ENCODE measurements around the gene MRPS10.
"Not testable (repeated sequence)": the region's sequence is repeated elsewhere in the genome, so short reads cannot be mapped to it uniquely, and the experiment has no call there.

The MRPS10 gene

DNA sequence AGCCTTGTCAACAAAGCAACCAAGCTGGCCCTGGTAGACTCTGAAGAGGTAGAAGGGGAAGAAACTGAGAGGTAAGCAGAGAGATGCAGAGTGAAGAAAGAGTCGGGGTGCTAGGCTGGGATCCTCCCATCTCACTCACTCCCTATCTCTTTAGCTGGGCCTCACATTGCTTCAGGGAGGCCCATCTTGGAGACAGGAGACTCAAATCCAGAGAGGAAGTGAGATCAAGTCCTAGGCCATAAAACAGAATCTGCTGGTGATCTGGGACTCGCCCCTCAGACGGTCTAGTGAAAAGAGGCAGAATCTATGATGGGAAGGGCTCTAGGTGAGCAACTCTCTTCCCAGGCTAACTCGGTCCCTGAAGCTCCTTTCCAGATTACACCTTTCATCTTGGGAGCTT is 22.2 kb downstream of the MRPS10 start:
- H3K36me3 Mint-ChIP-seq (ENCODE audit: low read depth) = peaks cover 17% of the 10 kb centered on the region
- no peak overlapping the region for H3K27ac Mint-ChIP-seq
- peaks cover 8% of the 10 kb centered on the region for H3K27me3 Mint-ChIP-seq (ENCODE audit: low read depth, poor library complexity)
- no peaks in the 10 kb centered on the region for H3K9me3 Mint-ChIP-seq
- no peak overlapping the region for H3K4me3 Mint-ChIP-seq
- H3K4me1 Mint-ChIP-seq = peaks cover 9% of the 10 kb centered on the region
- no peak for DNase-seq
- TF ChIP-seq, protein P1, sequence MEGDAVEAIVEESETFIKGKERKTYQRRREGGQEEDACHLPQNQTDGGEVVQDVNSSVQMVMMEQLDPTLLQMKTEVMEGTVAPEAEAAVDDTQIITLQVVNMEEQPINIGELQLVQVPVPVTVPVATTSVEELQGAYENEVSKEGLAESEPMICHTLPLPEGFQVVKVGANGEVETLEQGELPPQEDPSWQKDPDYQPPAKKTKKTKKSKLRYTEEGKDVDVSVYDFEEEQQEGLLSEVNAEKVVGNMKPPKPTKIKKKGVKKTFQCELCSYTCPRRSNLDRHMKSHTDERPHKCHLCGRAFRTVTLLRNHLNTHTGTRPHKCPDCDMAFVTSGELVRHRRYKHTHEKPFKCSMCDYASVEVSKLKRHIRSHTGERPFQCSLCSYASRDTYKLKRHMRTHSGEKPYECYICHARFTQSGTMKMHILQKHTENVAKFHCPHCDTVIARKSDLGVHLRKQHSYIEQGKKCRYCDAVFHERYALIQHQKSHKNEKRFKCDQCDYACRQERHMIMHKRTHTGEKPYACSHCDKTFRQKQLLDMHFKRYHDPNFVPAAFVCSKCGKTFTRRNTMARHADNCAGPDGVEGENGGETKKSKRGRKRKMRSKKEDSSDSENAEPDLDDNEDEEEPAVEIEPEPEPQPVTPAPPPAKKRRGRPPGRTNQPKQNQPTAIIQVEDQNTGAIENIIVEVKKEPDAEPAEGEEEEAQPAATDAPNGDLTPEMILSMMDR (IDR thresholded peaks at IDR 0.05) = no peak

DNA sequence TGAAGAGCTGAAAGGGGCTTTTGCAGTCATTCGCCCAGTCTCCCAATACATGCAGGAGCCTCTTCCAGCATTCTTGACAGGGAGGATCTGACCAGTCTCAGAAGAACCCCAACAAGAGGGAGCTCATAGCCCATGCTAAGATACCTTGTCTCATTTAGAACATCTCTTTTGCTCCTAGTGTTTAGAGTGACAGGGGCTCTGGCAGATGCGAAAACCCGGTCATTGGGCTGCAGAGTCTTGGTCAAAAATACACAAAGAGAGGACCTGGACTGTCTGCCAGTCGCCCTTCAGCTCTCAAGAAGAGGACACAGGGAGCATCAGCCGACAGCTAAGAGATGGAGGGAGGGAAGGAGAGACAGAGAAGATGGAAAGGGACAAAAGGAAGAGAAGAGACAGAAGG is 23.6 kb downstream of the MRPS10 start:
- TF ChIP-seq, protein P1 (IDR thresholded peaks at IDR 0.05) = no peak
- Mint-ChIP-seq H3K36me3 (ENCODE audit: low read depth) (peaks cover 5% of the 10 kb centered on the region), H3K9me3 (no peaks in the 10 kb centered on the region), H3K4me3 (no peak overlapping the region), H3K27me3 (ENCODE audit: low read depth, poor library complexity) (peaks cover 6% of the 10 kb centered on the region), H3K27ac (no peak overlapping the region), H3K4me1 (peaks cover 10% of the 10 kb centered on the region)
- DNase-seq = no peak

DNA sequence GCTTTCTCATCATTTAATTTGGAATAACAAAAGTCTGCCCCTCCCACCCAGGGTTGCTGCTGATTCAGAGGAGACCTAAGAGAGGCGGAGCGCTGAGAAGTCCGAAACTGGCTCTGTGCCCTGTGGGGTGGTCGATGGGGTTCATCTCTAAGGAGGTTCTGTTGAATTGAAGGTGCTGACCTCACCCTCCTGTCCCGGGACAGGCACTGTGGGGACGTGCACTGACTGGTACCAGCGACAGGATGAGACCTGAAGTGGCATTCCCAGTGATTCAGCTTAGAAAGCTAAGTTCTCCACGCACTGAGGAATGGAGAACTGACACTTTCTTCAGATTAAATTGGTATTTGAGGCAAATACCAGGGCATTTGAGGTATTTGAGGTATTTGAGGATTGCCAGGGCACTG is 24.2 kb downstream of the MRPS10 start:
- no peak for DNase-seq
- H3K4me1 Mint-ChIP-seq = peaks cover 10% of the 10 kb centered on the region
- peaks cover 6% of the 10 kb centered on the region for H3K27me3 Mint-ChIP-seq (ENCODE audit: low read depth, poor library complexity)
- no peak overlapping the region for H3K4me3 Mint-ChIP-seq
- peaks cover 5% of the 10 kb centered on the region for H3K36me3 Mint-ChIP-seq (ENCODE audit: low read depth)
- H3K9me3 Mint-ChIP-seq = no peaks in the 10 kb centered on the region
- no peak overlapping the region for H3K27ac Mint-ChIP-seq
- TF ChIP-seq, protein P1 (IDR thresholded peaks at IDR 0.05) = no peak

DNA sequence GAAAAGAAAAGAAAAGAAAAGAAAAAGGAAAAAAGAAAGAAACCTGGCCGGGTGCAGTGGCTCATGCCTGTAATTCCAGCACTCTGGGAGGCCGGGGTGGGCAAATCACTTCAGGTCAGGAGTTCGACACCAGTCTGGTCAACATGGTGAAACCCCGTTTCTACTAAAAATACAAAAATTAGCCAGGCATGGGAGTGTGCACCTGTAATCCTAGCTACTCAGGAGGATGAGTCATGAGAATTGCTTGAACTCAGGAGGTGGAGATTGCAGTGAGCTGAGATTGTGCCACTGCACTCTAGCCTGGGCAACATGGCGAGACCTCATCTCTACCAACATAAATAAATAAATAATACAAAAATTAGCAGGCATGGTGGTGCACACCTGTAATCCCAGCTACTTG is 25.3 kb downstream of the MRPS10 start:
- not testable (repeated sequence) for H3K27ac Mint-ChIP-seq; H3K9me3 Mint-ChIP-seq; H3K27me3 Mint-ChIP-seq (ENCODE audit: low read depth, poor library complexity); DNase-seq; H3K36me3 Mint-ChIP-seq (ENCODE audit: low read depth); H3K4me3 Mint-ChIP-seq
- peaks cover 10% of the 10 kb centered on the region for H3K4me1 Mint-ChIP-seq

DNA sequence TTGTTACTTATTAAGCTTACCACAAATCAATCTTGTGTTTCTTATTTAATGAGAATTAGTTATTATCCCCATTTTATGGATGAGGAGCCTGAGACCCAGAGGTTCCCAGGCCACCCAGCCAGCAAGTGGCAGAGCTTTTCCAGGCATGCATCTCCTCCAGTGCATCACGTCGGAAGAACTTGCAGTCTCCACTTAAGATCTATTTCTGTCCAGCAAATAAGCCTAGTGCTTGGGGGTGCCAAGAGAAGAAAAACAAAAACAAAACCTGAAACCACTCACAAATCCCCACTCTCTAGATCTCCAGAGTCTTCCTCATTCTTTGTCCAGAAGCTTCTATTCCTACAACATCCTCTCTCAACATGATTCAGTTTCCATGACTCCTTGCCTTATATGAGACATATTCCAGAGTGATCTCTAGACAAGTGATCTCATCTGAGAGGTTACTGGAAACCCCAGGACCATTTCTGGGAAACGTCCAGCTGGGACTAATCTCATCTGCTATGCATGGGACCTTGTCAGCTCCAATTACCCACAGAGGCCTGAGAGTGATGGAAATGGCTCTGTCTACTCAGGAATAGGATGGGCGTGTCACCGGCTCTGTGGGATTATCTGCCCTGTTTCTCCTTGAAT is 27.0 kb downstream of the MRPS10 start:
- peaks cover 5% of the 10 kb centered on the region for H3K36me3 Mint-ChIP-seq (ENCODE audit: low read depth)
- no peaks in the 10 kb centered on the region for H3K9me3 Mint-ChIP-seq
- peak overlapping the region; percentile 52 for H3K27ac Mint-ChIP-seq
- TF ChIP-seq, protein P1 (IDR thresholded peaks at IDR 0.05) = no peak
- H3K4me3 Mint-ChIP-seq = no peak overlapping the region
- DNase-seq = no peak
- H3K4me1 Mint-ChIP-seq = peaks cover 10% of the 10 kb centered on the region
- H3K27me3 Mint-ChIP-seq (ENCODE audit: low read depth, poor library complexity) = peaks cover 6% of the 10 kb centered on the region

DNA sequence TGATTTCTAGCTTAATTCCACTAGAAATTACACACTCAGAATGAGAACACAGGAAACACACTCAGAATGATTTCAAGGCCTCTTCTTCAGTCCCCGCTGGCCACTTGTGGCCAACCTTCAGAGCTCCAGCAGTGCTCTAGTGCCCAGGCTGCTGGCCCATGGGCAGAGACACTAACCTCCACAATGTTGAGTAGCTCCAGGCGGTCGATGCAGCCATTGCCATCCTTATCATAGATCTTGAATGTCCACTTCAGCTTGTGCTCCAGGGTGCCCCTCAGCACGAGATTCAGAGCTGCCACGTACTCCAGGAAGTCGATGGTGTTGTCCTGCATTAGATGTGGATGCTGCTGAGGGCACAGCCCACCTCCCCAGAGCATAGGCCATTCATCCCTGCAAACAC is 29.3 kb downstream of the MRPS10 start:
- TF ChIP-seq, protein P1 (IDR thresholded peaks at IDR 0.05) = no peak
- Mint-ChIP-seq H3K4me1 (peaks cover 10% of the 10 kb centered on the region), H3K9me3 (no peaks in the 10 kb centered on the region), H3K4me3 (no peak overlapping the region), H3K27me3 (ENCODE audit: low read depth, poor library complexity) (peaks cover 12% of the 10 kb centered on the region), H3K36me3 (ENCODE audit: low read depth) (peaks cover 5% of the 10 kb centered on the region), H3K27ac (no peak overlapping the region)
- DNase-seq = no peak

Data from nephron progenitor cell (in vitro differentiated cells).